ENCODE data around the gene SLC44A5.
"Not testable (repeated sequence)": the region's sequence is repeated elsewhere in the genome, so short reads cannot be mapped to it uniquely, and the experiment has no call there.

Gene SLC44A5

DNA sequence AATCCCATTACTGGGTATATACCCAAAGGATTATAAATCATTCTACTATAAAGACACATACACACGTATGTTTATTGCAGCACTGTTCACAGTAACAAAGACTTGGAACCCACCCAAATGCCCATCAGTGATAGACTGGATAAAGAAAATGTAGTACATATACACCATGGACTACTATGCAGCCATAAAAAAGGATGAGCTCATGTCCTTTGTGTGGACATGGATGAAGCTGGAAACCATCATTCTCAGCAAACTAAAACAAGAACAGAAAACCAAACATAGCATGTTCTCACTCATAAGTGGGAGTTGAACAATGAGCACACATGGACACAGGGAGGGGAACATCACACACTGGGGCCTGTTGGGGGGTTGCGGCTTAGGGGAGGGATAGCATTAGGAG is 347.3 kb downstream of the SLC44A5 start:
- not testable (repeated sequence) for DNase-seq

DNA sequence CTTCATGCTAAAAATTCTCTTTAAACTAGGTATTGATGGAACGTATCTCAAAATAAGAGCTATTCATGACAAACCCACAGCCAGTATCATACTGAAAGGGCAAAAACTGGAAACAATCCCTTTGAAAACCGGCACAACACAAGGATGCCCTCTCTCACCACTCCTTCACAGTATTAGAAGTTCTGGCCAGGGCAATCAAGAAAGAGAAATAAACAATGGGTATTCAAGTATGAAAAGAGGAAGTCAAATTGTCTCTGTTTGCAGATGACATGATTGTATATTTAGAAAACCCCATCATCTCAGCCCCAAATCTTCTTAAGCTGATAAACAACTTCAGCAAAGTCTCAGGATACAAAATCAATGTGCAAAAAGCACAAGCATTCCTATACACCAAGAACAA is 349.0 kb downstream of the SLC44A5 start:
- DNase-seq, result not testable (repeated sequence)

DNA sequence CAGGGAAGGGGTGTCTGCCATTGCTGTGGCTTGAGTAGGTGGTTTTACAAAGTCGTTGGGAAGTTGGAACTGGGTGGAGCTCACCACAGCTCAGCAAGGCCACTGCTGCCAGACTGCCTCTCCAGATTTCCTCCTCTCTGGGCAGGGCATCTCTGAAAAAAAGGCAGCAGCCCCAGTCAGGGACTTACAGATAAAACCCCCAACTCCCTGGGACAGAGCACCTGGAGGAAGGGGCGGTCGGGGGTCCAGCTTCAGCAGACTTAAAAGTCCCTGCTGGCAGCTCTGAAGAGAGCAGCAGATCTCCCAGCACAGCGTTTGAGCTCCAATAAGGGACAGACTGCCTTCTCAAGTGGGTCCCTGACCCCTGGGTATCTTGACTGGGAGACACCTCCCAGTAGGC is 352.6 kb downstream of the SLC44A5 start:
- no peak for DNase-seq

DNA sequence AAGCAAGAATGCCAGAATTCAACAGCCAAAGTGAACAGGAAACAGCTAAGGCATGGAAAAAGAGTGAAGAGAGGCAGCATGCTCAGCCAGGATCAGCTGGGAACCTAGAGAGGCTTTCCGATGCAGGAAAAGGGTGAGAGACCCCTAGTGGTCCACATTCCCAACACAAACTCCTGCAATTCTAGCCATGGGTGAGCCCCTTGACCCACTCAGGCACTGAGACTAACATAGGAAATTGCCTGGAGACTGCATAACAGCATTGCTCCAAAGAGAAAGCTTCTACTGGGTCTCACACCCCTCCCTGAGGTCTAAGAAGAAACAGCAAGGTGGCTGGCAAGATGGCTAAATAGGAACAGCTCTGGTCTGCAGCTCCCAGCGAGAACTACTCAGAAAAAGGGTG is 353.5 kb downstream of the SLC44A5 start:
- no peak for DNase-seq

DNA sequence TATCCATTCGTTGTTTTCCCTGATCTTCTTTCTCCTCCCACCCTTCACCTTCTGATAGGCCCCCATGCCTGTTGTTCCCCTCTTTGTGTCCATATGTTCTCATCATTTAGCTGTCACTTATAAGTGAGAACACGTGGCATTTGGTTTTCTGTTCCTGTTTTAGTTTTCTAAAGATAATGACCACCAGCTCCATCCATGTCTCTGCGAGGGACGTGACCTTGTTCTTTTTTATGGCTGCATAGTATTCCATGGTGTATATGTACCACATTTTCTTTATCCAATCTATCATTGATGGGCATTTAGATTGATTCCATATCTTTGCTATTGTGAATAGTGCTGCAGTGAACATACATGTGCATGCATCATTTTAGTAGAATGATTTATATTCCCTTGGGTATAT is 360.8 kb downstream of the SLC44A5 start:
- not testable (repeated sequence) for DNase-seq

DNA sequence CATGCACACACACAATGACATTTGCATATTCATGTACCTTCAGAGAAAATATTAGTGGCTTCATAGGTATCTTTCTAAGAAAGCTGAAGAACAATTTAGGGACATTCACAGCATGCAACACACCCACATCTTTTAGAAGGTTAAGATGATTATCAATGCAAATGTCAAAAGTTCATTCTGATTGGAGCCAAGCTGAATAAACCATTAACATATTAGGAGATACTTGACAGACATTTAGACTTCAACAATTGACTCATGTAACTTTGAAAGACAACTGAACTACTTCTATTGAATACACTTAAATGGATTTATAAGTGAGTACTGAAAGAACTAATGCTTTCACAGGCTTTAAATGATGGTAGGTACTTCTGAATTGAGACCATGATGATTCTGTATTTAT is 365.7 kb downstream of the SLC44A5 start:
- no peak for DNase-seq

DNA sequence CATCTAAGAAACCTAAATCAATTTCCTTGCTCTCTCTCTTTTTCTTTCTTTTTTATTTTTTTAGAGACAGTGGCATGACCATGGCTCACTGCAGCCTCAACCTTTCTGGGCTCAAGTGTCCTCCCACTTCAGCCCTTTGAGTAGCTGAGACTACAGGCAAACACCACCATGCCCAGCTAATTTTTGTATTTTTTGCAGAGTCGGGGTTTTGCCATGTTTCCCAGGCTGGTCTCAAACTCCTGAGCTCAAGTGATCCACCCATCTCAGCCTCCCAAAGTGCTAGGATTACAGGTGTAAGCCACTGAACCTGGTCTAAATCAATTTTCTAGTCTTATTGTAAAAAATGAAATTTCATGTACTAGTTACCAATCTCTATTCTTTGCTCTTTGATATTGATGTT is 367.8 kb downstream of the SLC44A5 start:
- no peak for DNase-seq

DNA sequence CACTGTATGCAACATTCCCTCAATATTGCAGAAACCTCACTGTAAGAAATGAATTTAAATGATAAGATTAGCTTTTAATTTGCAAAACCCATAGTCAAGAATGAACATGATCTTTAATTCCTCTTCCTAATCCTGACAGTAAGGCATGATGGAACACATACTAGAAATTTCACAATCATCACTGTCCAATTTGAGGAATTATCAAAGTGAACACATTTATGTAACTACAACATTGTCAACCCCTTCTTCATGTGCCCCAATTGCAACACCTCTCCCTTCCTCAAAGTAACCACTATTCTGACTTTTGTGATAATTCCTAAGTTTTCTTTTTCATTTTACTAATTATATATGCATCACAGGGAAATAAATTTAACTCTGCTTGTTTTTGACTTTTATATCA is 373.6 kb downstream of the SLC44A5 start:
- DNase-seq, result no peak

DNA sequence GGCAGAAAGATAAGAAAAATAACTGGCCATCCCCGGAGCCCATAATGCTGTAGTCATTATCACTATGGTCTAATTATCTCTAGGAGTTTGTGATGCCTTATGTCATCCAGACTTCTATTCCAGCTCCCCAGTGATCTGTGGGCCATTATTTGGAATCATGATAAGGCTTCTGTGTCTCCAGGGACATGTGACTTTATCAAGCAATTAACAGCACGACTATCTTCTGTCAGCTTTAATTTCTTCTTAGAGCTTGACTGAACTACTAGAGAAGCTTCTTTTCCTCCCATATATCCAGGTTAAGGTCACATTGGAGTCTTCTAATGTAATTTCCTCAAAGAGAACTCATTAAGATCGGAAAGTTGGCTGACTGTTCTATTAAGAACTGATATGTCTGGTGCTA is 376.4 kb downstream of the SLC44A5 start:
- DNase-seq, result no peak

DNA sequence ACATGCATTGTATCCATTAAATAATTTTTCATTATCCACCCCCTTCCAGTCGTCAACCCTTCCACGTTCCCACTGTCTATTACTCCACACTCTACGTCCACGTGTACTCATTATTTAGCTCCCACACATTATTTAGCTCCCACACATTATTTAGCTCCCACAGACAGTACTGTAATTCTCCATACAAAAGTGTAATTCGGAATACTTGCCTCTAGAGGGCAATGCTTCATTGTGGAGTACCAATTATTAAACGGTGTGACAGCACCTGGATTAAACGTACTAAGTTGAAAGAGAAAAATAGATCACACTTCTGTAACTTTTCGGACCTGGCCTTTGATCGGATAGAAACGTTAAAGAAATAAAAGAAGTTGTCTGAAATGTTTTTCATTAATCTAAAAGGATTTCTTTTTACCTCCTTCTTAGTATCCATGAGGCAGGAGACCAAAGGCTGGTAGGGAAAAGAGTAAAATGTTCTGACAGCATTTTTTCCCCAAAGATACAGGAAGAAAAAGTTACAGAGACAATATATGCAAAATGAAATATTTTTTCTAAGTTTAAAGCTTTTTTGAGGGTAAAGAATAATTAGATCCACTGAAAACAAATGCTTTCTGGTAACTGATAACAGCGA is 377.5 kb downstream of the SLC44A5 start:
- DNase-seq, result peak; percentile 29

DNA sequence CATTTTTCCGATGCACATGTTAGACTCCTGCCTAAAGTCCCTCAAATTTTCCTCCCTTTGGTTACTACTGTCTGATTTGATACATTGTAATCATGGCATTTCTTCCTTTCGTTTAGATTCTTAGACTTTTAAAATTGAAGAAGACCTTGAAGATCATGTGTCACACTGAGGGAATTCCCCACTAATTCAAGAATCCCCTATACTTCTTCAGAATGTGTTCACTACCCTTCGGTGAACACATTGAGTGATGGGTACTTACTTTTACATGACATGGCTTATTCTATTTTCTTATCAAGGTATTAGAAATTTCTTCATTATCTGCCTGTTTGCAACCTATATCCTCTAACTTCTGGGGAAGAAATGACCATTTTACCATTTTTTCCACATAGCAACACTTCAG is 390.8 kb downstream of the SLC44A5 start:
- DNase-seq, result no peak

DNA sequence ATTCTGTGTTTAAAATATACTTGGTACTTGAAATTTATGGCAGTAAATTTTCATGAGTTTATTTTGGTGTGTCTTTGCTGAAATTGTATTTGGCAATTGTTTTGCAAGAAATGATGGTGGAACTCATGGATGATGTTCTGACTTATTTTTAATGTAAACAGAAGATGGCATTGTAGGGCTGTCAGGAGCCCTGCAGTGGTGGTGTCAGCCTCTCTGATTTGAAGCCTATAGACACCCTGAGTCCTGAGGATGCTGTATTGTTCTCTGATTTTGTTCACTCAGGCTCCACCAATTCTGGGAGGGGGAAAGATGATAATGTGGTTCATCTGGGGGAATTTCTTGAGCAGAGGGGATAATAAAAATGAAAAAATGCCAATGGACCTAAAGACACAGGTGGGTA is 396.9 kb downstream of the SLC44A5 start:
- no peak for DNase-seq

DNA sequence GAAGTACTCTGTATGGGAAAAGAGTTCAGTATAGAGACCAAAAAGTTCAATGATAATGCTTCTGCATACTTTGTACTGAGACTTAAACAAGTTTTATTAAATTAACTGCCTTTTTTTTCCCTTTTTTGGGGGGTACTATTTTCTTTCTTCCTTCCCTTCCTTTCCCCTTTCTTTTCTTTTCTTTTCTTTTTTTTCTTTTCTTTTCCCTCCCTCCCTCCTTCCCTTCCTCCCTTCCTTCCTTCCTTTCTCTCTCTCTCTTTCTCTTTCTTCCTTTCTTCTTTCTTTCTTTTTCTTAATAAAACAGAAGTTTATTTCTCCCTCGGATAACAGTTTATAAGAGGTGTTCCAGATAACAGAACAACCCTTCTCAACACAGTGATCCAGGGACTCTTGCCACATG is 399.3 kb downstream of the SLC44A5 start:
- DNase-seq, result no peak

DNA sequence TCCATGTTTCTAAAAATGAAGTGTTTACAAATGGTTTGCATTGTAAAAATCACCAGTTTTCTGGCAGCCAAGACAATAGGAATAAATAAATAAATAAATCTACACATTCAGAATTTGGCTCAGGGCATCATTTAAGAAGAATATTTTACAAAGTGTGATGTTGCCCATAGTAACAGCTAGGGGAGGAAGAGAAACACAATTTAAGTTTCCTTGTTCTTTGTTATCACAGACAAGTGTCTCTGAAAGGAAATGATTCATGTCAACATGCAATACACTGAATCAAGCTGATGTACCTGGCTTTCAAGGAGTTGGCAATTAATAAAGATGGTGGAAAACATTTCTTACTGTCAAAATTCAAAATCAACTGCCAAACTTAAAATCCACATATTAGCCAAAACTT is 402.1 kb downstream of the SLC44A5 start:
- DNase-seq, result no peak

DNA sequence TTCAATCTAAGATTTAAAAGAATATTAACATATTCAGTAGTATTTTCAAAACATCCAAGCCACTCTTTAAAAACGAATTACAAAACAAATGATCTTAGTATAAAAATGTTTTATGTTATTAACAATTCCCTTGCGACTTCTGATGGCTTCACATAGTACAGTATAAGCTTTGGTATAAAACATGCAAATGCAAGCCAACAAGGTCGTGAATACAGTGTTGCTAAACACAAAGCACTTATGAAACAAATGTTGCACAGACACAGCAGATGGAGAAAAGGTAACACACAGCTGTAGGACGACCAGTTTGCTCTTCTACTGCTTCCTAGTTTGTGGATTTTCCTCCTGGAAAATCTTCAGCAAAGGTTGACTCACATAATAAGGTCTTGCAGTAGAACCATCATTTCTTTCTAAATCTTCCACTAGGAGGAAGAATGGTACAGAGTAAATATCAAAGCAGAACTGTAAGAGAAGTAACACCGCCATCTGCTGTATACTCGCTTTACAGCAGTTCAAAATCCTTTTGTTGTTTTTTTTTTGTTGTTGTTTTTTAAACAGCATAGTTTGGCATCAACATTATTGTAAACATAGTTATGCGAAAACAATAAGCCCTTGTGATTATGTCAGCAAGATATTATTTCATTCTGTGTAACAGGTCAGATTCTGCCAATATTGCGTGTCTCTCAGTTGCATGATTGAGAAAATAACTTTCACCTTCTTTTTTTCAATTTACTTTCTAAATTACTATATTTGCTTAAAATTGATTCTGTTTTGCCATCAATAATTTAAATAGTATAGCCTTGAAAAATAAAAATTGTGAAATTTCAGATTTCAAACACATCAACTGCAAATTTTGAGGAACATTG is 407.3 kb downstream of the SLC44A5 start:
- peak; percentile 64 for DNase-seq

DNA sequence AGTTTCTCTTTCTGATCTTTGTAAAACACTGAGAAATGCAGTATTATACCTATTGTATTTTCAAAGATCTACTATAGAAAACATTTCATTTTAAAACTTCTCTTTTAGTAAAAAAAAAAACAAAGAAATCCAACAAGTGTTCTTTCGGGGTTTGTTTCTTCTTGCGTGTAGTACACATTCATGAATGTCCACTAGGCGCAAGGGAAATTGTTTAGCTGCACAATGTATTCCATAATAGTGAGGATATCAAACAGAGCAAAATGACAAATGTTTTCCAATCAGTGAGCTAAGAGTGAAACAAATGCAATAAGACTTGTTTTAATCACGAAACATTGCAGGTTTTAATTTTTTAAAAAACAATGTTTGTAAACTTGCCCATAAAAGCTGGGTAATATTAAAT is 408.2 kb downstream of the SLC44A5 start:
- DNase-seq, result peak; percentile 21

DNA sequence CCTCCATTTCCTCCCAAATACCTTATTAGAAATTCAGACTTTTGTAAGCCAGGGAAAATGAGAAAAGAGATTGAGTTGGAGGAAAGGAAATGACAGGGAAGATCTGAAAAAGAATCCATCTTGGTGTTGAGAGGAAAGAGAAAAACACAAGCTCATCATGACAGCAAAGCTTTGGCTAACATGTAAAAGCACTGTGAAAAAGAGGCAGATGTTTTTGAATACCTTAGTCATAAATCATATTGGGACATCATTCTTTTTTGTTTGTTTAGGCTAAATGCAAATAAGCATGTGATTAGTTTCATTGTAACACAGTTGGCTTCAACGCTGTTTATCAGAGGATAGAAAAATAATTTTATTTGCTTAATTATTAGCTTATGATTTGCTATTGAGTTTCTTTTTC is 412.2 kb downstream of the SLC44A5 start:
- DNase-seq, result peak; percentile 33

DNA sequence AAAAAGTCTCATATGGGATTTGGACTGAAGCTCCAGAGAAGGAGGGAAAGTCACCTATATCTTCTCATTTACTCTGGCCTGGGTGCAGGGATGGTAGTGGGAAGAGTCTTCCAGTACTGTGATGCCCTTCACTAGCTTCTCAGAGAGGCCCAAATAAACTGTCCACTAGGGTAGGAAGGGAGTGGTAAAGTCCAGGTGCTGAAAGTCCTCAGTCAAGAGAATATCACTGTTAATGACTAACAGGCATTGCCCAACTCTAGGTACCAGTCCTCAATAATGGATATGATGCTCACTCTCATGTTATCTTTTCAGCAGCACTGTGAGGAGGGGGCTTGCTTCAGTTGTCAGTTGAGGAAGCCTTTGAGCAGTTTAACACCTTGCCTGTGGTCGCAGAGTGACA is 412.8 kb downstream of the SLC44A5 start:
- DNase-seq, result no peak

DNA sequence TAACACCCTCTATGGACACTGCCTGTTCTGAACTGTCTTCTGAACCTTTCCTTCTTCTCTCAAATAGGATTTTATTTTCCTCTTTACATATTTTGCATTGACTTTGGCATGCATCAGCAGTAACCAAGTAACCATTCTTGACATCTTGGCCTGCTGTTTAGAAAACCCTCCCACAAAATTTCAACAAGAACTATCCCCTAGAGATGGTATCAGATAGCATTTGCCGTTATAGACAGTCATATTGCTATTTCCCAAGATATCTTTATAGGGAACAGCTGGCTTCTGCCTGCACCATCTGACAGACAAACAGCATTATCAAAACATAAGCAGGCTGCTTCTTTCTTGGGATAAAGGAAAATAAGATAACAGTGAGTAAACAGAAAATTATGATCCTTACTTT is 422.0 kb downstream of the SLC44A5 start:
- no peak for DNase-seq

DNA sequence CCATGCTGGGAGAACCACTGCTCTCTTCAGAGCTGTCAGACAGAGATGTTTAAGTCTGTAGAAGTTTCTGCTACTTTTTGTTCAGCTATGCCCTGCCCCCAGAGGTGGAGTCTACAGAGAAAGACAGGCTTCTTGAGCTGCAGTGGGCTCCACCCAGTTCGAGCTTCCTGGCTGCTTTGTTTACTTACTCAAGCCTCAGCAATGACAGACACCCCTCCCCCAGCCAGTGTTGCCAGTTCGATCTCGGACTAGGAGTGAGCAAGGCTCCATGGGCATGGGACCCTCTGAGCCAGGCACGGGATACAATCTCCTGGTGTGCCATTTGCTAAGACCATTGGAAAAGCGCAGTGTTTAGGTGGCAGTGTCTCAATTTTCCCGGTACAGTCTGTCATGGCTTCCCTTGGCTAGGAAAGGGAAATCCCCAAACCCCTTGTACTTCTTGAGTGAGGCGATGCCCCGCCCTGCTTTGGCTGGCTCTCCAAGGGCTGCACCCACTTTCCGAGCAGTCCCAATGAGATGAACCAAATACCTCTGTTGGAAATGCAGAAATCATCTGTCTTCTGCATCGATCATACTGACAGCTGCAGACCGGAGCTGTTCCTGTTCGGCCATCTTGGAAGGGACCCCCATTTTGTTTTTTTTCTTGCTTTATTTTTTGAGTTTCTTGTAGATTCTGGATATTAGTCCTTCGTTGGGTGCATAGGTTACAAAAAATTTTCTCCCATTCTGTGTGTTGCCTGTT is 429.5 kb downstream of the SLC44A5 start:
- DNase-seq, result not testable (repeated sequence)

DNA sequence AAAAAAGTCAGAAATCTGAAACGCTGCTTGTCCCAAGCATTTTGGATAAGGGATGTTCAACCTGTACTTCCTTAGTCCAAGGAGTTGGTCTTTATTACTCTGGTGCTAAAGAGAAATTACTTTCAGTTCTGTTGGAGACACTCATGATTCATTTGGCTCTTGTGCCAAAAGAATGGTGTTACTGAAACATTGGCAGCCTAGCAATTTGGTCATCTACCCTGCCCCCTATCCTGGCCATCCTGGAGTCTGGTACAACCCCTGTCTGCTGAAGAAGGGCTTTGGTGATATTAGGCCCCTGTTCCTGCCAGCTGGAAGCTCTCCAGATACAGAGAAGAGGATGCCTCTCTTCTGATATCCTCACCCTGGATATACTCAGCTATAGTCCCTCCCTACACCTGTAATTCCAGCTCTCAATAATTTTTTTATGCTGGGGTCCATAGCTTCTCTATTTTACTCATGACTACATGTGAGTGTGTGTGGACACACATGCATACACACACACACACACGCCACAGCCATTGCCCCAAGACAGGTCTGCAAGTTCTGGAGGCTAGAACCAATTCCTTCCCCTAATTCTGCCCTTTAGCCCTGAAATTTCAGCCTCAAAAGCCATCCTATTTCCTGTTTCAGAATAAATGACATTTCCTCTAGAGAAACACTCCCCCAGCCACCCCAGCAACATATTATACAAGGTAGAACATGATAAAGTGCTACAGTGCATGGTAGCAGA is 436.7 kb downstream of the SLC44A5 start:
- no peak for DNase-seq

DNA sequence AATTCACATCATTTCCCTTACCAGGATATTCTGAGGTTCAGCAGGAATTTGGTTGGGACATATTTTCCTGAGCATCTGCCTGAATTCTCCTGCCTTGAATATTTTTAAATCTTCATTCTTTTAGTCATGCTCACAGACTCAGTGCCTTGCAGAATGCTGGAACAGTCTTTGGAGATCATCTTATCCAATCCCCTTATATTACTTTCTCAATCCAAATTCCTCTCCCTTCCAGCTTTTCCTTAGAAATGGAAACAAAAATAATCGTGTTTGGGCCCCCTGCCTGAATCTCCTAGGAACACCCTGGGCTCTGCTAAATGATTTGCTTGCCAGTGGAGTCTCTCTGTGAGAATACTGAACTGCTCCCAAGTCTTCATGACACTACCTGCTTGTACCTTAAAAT is 438.4 kb downstream of the SLC44A5 start:
- no peak for DNase-seq

DNA sequence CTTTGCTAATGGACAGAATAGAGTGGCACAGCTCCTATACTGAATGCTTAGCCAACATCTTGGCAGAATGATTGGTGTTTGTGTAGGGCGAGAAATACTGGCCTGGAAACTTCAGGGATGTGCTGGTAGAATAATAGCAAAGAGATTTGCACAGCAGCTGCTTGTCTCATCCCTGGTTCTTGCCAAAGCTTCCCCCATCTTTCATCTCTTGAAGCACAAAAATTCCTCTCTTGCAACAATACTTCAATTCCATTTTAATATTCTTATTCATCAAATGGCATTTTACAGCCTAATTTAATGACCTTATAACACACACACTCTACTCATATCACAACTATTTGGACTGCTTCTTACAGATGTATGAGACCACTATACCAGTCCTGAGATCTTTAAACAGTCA is 439.0 kb downstream of the SLC44A5 start:
- DNase-seq, result no peak

Data from COR-L47 (cell line).